Inflammatory macrophage treated with lipopolysaccharide for 4 hours (primary cell): ENCODE results near the gene RASGEF1B.
"Not testable (repeated sequence)": the region's sequence is repeated elsewhere in the genome, so short reads cannot be mapped to it uniquely, and the experiment has no call there.

Experiments used
- DNase-seq: peaks from one replicate; pipeline ENCODE4 v3.0.0-alpha.2; 2020

RASGEF1B gene

DNA sequence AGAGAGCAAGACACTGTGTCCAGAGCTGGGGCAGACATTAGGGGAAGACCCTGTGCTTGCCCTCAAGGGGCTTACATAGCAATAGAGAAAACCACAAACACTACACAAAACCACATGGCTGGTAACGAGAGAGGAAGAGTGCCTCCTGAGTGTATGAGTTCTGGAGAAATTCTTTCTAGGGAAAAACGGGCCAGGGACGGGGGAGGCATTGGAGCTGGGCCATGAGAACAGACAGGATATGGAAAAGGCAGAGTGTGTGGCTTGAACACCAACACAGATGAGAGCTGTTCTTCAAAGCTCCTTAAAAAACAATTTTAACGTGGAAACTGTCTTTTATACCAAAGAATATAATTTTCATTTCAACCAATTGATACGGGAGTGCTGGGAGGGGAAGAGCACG is 42.7 kb downstream of the RASGEF1B start:
- no peak for DNase-seq

DNA sequence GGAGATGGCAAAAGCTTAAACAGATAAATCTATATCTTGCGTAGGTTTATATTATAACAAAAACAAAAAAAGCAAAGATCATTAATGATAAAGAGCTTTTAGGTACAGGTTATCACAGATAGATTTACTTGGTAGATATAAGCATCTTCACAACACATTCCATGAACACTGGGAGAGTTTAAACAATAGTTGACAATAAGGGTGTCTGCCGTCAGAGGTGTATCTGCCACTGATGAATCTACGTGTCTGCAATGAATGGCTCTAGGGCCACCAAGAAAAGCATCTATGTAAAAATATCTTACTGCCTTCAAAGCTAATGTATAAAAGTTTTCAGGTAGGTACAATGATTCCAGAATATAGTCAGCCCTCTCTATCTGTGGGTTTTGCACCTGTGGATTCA is 43.7 kb downstream of the RASGEF1B start:
- no peak for DNase-seq

DNA sequence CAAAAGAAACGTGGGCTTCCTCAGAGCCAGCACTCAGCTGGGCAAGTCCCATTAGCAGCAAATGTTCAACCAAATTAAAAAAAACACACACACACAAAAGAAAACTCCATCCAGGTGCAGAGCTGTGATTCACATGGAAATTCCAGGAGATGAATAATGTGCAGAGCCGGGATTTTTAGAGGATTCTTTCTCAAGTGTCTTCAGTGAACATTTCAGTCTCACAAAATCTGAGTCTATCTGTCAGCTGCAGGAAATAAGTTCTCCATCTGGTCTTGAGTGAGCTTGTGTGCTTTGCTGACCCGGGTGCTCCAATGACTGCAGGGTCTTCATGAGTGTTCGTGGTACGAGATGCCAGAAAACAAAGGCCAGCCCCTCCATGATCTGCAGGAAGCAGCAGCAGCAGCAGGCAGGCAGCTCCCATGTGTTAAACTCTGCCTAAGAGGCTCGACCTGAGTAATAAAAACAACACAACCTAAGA is 44.3 kb downstream of the RASGEF1B start:
- no peak for DNase-seq

DNA sequence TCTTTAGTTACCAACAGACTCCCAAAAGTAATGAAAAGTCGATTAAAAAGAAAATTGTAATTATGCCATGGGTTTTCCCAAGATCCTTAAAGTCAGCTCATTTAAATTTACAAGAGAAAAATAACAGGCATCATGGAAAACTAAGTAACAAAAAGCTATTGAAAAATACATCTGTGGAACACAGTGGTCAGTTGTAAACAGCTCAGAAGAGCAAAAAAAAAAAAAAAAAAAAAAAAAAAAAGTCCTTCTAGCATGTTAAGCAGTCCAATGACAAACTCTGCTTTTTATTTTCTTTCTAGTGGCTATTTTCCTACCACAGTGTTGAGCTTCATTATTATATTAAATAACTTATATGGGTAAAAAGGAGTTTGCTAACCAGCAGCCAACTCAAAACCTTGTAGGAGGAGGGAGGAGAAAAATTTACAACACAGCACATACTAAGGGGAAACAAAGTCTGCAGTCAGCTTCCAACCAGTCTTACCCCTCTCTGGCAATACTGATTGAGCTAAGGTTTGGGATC is 44.9 kb downstream of the RASGEF1B start:
- DNase-seq: no peak

DNA sequence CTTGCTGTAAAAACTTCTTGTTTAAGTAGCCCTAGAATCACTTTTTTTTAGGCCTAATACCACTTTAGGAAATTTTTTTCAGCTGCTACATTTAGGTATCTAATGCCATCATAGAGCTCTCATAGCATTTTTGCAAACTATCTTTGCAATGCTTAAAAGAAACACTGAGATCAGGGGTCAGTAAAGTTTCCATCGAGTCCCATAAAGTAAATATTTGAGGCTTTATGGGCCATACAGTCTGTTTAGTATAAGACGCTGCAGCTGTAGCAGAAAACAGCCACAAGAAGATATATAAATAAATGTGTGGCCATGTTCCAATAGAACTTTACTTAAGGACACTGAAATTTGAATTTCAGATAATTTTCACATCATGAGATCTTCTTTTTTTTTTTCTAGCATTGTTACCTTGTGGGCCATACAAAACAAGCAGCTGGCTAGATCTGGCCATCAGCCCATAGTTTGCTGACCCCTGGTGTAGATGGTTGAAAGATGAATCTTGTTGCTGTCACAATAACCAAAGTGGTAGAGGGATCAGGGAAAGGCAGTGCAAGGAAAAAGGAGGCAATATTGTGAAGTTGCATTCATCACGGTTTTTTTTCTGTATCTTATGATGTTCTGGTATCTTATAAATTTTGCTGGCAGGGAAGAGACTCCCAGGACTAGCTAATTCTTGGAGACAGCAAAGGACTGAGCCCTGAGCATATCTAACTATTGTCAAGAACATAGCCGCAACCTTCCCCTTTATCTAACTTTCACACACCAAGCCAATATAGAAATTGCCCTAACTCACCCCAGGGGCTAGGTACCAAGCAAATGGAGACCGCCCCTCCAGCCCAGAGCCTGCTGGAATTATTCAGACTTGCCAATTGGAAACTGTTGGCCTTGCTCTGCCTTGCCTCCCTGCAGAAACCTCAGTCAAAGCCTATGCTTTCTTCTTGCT is 46.6 kb downstream of the RASGEF1B start:
- no peak for DNase-seq

DNA sequence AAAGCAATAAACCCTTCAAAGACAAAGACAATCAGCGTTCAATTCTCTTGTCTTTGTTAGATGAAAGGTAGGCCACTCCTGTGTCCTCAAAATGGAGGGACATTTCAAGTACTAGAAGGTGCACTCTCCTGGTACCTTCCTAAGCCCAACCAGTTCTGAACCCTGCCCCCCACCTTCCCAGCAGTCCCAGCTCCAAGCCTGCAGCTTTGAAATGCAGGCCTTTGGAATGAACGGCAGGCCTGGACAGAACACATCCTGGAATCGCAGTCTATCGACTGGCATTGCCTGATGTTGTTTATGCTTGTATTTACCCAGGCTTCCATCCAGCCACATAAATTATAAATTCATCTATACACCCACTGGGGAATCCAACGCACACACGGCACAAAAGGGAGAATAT is 47.4 kb downstream of the RASGEF1B start:
- no peak for DNase-seq

DNA sequence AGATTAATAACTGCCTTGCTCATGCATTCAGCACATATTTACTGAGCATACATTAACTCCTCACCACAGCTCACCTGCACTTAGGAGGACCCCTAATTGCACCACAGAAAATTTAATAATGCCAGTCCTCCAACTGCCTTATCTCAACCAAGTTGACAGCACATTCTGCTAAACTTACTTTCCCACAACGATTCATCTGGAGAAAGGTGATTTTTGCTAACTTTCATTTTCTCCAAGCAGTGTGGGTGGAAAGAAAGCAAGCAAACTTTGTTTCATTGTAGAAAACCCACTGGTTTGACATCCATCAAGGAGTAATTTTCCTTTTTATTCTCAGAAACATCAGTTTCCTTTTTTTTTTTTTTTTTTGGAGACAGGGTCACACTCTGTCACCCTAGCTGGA is 49.1 kb downstream of the RASGEF1B start:
- DNase-seq: peak; percentile 42

DNA sequence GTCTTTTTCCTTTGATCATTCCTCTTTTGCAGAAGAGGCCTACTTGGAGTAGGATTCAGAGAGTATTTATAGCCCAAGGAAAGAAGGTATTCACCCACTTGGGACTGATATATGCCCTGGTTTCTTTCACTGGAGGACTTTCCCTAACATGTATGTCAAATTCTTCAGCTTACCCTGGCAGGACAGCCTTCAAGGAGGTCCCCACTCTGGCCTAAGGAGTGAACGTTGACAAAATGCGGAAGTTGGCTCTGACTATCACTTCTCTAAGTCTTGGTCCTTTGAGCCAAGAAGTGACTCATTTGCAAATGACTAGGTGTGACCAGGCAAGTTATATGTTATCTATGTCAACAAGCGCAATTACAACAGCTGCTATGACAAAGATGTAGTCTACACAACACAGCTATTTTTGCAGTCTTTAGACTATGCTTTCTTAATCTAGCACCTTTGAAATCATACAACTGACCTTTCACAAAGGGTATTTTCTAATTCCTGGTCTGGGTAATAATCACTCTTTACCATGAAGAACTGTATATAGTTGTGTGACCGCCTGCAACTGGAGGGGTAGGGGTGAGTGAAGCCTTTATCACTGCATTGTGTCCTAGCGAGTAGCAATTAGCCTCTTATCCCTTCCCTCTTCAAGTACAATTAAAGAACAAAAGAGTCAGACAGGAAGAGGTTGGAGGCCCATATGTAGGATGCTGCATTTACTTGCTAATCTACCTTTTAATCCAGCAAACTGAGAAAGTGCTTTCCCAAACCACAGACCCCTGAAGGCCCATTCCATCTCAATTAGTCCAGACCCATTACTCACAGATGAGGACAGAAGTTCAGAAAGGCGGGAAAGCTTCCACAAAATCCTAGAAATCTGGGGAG is 50.1 kb downstream of the RASGEF1B start:
- peak; percentile 97 for DNase-seq

DNA sequence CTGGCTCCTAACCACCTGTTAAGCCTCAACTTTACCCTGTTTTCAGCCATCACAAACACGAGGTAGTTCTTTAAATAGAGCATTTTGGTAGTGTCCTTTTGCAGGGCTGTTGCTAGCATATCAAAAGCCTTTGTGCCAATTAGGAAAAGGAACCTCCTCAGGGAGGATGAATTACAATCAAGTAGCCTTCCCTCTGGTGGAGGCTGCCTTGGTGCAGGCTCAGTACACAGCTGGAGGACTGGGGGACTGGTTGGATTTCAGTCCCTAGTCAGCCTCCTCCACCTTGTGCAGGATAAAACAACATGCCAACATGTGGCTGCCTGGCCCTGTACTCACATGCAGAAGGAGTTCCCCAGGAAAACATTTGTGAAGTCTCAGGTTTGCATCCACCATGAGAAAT is 53.1 kb downstream of the RASGEF1B start:
- no peak for DNase-seq

DNA sequence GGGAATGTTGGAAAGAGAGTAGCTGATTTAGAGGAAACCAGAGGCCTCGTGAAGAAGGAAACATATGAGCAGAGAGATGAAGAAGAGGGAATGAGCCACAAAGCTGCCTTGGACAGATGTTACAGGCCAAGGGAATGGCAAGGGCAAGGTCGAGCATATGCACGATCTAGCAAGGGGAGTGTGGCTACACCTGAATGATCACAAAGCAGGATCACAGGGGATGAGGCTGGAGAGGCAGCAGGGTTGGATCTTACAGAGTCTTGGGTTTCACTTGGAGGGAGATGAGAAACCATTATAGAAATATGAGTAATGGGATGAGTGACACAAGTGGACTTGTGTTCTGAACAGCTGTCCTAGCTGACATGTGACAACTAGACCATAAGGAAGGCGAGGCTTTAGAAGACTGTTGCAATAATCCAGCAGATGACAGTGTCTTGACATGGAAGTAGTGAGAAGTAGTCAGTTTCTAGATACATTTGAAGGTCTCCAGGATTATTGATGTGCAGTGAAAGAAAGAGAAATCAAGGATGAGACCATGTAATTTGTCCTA is 58.7 kb downstream of the RASGEF1B start:
- peak; percentile 93 for DNase-seq

DNA sequence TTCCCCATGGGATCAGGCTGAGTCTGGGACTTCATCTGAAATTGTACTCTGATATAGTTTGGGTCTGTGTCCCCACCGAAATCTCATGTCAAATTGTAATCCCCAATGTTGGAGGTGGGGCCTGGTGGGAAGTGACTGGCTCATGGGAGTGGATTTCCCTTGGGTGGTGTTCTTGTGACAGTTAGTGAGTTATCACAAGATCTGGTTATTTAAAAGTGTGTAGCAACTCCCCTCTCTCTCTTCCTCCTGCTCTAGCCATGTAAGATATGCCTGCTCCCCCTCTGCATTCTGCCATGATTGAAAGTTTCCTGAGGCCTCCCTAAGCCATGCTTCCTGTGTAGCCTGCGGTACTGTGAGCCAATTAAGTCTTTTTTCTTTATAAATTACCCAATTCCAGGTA is 61.0 kb downstream of the RASGEF1B start:
- DNase-seq: peak; percentile 82

DNA sequence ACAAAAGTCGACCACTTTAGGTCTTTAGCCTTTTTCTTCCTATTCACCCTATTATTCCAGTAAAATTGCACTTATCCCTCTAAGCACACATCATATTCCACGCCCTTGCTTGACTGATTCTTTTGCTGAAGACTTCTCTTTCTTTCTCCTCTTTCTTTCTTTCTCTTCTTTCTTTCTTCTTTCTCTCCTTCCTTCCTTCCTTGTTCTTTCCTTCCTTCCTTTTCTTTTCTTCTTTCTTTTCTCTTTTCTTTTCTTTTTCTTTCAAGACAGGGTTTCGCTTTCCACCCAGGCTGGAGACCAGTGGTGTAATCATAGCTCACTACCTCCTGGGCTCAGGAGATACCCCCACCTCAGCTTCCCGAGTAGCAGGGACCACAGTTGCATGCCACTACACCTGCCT is 61.9 kb downstream of the RASGEF1B start:
- no peak for DNase-seq

DNA sequence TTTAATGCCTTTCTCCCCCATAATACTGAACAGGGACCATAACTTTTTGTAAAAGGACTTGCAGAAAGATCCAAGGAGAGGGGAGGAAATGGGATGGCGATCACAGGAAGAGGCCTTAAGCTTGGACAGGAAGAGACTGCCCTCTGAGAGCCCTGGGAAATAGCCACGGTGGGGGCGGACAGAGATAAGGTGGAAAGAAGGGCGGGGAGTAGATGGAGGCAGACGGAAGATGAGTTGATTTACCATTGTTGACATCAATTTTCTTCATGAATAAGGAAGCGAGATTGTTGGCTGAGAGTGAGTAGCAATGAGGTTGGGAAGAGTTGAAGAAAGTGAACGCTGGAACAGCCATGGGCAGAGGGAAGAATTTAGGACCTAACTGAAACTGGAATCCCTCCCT is 63.4 kb downstream of the RASGEF1B start:
- DNase-seq: no peak

DNA sequence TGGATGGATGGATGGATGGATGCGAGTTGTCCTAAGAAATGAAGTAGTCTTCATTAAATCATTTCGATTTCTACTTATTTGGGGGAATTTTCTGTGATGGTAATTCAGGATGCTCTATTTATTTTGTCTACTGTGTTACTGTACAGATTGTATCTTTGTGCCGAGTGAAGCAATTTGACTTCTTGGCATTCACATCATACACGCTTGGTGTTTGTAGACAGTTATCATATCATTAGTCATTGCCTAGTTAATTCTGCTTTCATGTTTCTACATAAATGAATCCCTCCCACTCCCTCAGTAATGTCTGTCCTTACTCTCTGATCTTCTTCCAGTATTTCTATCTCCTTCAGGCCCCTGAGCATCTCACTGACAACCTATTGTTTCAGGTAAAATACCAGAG is 64.0 kb downstream of the RASGEF1B start:
- DNase-seq: no peak

DNA sequence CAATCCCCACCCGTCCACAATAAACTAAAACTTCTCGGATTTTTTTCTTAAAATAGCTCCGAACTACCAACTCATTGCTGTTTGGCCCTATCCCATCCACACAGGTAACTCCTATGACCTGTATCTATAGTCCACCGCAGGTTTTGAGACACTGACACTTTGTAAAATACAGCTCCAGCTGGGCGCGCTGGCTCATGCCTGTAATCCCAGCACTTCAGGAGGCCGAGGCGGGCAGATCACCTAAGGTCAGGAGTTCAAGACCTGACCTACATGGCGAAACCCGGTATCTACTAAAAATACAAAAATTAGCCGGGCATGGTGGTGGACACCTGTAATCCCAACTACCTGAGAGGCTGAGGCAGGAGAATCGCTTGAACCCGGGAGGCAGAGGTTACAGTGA is 65.2 kb downstream of the RASGEF1B start:
- DNase-seq: not testable (repeated sequence)

DNA sequence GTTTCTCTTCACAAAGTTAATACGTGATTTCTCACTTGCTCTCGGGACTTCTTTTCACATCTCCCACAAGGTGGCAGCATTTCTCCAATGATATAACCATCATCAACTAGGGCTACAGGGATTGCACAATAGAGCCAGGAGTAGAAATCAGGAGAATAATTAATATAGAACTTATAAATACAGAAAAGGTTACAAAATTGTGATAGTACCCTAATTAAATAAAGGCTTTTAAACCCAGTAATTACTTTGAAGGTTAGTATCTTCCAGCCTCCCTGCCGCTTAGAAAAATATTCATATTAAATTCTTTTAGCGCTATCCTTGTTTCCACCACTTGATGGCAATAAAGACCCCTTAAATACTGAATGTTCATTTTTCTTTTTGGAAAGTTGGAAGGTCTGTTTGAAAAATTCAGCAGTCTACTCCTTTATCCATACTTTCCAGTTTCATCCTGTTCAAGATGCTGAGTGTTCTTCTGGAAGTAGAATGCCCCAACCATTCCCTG is 65.8 kb downstream of the RASGEF1B start:
- DNase-seq: peak; percentile 85

DNA sequence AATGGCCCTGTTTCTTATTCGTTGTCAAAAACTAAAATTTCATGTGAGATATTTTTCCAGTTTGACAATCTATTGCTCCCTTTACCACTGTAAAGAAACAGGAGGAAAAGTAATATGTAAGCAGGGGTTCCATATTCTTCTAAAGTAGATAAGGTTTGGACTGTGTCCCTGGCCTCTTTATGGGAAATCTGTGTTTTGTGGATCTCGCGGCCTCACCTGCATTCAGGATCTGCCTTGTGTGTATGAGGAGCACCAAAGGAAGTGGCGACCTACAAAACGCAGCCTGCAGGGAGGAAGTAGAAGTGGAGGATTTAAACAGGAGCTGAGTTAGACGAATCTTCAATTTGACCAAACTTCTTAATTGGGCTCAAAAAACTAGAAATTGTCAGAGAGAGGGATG is 67.0 kb downstream of the RASGEF1B start:
- DNase-seq: no peak

DNA sequence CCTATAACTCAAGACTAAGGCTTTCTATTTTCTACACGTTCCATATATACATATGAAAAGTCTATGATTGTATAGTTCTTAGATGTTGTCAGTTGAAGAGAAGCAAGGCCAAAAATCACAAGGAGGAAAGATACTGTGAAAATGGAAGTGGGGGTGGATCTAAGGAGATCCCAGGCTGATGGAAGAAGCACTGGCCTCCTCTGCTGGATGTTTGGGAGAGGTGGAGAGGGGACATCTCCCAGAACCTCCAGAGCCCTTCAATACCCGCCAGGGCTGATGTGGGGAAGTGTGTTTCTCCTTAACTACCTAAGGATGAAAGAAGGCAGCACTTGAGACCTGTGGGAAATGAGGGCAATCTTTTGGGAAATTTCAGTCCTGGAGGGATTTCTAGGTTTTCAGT is 67.4 kb downstream of the RASGEF1B start:
- no peak for DNase-seq

DNA sequence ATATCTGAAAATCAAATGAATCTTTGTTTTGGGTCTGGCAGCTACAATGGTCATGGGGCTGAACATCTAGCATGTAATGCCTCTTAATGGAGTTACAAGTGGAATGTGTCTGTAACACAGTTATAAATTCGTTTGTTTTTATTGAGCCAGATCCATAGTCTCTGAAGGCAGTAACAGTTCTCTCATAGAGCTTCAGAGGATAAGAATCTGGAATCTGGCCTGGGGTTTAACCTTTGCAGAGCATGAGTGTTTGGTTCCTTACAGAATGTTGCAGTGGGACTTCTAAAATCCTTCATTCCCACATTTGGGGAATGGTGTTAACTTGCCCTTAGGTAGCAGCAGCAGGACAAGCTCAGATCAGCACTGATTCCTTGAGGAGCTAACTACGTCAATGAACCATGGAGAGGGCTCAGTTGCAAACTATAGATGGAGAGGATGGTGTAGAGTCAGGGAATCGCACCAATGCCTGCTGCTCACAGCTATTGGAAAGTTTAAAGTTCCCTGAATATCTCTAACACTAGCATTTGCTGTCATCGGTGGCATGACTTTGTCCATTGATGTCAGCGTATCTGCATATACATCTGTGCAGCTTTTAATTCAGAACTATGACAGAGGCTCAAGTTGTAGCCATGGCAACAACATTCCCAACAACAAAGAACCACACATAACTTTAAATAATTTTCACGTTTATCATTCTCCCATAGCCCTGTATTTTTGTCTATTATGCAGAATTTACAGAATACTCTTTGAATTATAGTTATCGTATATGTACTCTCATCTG is 72.2 kb downstream of the RASGEF1B start:
- DNase-seq: no peak

DNA sequence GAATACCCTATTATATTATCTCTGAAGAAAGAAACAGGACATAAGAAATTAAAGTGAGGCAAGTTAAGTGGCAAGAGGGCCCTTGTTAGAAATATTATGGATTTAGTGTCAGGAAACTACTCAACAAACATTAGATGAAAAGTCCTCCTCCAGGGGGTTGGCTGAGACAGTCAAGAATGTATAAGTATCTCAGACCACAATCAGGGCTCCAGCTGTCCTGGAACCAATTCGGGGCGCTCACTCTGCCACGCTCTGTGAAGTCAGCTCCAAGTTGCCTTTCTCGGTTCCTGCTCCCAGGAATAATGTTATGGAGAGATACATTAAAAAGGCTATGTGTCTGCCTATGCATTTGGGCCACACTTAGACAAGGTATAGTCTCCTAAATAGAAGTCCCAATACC is 73.3 kb downstream of the RASGEF1B start:
- no peak for DNase-seq

DNA sequence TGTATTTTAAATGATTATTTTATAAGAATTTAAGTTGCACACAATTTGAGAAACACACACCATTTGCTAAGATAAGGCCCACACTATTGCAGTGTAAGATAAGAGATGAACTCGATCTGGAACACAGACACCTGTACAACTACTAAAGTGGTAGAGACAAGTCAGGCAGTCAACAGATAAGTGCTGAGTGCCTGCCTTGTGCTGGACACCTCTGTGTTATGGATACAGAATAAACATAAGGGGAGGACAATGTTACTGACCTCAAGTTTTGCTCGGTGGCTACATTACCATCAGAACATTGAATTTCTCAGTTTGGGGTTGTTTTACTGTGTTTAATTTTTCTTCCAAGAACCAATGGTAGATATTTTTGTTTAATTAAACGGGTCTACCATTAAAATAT is 74.1 kb downstream of the RASGEF1B start:
- no peak for DNase-seq

DNA sequence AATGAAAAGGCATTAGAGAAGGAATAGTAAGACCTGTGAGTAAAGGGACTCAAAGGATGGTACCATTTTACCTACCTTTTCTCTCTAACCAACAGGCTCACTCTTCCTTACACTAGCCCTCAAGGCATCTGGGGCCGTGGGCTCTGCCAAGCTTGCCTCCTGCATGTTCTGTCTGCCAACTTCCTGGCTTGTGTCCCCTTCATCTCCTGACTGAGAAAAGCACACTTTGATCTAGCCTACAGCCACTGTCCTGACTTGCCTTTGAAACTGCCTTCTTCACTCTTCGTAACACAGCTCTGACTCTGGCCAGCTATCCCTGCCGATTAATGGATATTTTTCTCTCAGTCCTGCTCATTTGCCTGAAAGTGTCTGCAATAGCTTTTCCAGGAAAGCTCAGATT is 76.5 kb downstream of the RASGEF1B start:
- DNase-seq: no peak
